ENCODE measurements around the gene SLC43A2. TPM values are rescaled to one million over a fixed set of nuclear protein-coding genes. Genes with fewer than 3 reads are reported as not detected.

The SLC43A2 gene
- total and polyA plus RNA-seq, 2 of the 13 experiments (the other 11 are each of a cell fraction or from before 2014, with no cell fraction given): 7.3 to 20.0 TPM

GRCh38 chr17:1649844-1650501 is 21.3 kb upstream of the SLC43A2 start, which contains the start of gene RILP (continued):
- TF ChIP-seq HMGXB3 (CRISPR knock-in tag; IDR thresholded peaks at IDR 0.05; ENCODE audit: borderline replicate concordance) (no peak; the same call in 1 of the 2 replicates), ETV5 (CRISPR knock-in tag; IDR thresholded peaks at IDR 0.05; ENCODE audit: borderline replicate concordance) (peak; percentile 67), AGO2 (optimal IDR thresholded peaks at IDR 0.05; ENCODE audit: low read depth, low read length) (peak; percentile 88), THAP9 (CRISPR knock-in tag; IDR thresholded peaks at IDR 0.05; ENCODE audit: borderline replicate concordance) (peak; percentile 61; the same call in 1 of the 2 replicates), ZNF740 (CRISPR knock-in tag; IDR thresholded peaks at IDR 0.05) (no peak), XBP1 (CRISPR knock-in tag; IDR thresholded peaks at IDR 0.05) (no peak), ZNF230 (CRISPR knock-in tag; IDR thresholded peaks at IDR 0.05) (no peak; the same call in 1 of the 2 replicates), MAZ (IDR thresholded peaks at IDR 0.05; ENCODE audit: borderline replicate concordance, low read depth, low read length) (no peak), MAZ (CRISPR knock-in tag; IDR thresholded peaks at IDR 0.05; ENCODE audit: low read depth) (no peak), ZNF597 (CRISPR knock-in tag; IDR thresholded peaks at IDR 0.05) (no peak), NR2C2 (CRISPR knock-in tag; IDR thresholded peaks at IDR 0.05; ENCODE audit: borderline replicate concordance) (peak; percentile 27; the same call in 1 of the 2 replicates), RFX3 (CRISPR knock-in tag; IDR thresholded peaks at IDR 0.05) (no peak), NR2F1 (CRISPR knock-in tag; IDR thresholded peaks at IDR 0.05) (no peak), ZBTB4 (CRISPR knock-in tag; IDR thresholded peaks at IDR 0.05; ENCODE audit: borderline replicate concordance) (no peak), SMYD3 (CRISPR knock-in tag; IDR thresholded peaks at IDR 0.05) (no peak)

Measured in HepG2 (cell line).